HL-60/S4 treated with phorbol 12-myristate 13-acetate at 8.2 ng/mL for 4 days and 3 days (cell line): ENCODE results near the gene PTPN18.
"Not testable (repeated sequence)": the region's sequence is repeated elsewhere in the genome, so short reads cannot be mapped to it uniquely, and the experiment has no call there.

ENCODE experiments used
- in situ Hi-C: fragments of 300-500 bp; cut with MboI; formaldehyde crosslinking; loops from 2 replicates; pipeline ENCODE4 v1.15.0; 2022; ENCODE audit warnings: low sequenced_read_pairs

PTPN18 gene

DNA sequence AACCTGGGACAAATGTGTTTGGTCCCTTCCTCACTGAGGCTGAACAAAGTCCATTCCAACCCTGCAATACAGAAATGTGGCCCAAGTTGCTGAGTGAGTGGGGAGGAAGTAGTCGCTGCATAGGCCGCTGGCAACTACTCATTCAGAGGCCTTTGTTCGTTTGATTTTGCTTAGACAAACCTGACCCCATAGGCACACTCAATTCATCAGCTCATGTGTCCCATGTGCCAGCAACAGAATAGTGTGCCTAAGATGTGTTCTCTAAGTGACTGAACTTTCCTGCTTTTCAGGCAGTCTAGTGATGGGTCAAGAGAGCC, 23.0 kb downstream of the PTPN18 start:
- in situ Hi-C loops, result no loop called here

DNA sequence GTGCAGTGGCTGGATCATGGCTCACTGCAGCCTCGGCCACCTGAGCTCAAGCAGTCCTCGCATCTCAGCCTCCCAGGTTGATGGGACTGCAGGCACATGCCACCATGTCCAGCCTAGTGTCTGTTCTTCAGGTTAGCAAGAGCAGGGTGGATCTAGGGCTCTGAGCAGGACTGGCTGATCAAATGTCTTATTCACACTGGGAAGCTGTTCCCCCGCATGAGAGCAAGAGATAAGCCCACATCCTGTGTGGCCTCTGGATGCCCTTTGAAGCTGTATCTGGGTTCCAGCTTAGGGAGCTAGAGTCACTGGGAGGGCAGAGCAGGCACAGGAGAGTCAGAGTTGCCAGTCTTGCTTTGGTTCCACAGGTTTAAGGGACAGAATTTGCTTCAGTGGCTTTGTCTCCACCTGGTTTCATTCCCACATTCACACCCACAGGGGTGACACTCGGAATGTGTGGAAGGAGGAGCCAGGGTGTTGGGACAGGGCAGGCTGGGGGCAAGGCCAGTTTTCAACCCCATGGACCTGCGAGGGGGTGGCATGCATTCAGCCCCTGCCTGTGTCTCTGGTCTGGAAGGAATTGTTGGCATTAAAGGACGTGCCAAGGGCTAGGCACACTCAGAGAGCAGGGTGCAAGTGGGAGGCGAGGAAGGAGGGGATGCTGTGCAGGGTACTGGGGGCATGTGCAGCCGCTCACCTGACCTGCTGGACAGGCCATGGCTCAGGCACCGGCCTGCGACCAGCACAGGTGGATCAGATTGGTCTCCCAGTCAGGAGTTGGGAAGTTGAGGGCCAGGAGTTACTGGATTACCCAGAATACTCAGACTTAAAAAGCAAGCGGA, 24.5 kb downstream of the PTPN18 start:
- in situ Hi-C loops, result no loop called here

DNA sequence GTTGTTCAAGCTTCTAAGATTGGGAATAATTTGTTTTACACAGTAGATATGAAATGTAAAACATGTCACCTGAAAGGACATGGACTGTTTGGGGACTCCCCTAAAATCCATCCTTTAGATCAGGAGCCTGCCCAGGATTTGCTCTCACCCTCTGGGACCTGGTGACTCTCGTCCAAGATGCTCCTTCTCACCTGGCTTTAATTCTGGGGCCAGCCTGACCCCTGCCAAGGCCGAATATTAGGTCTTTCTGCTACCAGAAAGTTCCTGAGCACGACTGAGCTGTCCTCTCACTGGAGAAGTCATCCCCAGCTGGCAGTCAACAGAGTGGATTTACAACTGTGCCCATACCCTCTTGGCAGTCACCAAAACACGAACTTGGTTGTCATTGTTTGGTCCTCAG, 25.3 kb downstream of the PTPN18 start:
- in situ Hi-C loops, result no loop called here

DNA sequence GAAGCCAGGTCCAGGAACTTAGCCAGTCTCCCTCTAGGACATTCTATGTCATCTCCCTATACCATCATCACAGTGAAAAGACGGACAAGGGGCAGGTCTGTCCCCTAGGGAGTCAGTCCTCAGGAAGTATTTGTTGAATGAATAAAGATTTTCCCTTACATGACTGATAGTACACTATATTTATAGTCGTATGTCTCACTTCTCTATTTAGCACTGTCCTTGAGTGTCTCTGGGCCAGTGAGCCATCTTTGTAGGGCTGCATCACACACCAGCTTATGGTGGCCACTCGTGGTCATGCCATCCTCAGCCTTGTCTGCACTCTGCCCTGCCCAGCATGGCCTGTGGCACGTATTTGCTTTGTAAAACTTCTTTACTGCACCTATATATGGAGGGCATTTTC, 25.8 kb downstream of the PTPN18 start:
- in situ Hi-C loops, result no loop called here

DNA sequence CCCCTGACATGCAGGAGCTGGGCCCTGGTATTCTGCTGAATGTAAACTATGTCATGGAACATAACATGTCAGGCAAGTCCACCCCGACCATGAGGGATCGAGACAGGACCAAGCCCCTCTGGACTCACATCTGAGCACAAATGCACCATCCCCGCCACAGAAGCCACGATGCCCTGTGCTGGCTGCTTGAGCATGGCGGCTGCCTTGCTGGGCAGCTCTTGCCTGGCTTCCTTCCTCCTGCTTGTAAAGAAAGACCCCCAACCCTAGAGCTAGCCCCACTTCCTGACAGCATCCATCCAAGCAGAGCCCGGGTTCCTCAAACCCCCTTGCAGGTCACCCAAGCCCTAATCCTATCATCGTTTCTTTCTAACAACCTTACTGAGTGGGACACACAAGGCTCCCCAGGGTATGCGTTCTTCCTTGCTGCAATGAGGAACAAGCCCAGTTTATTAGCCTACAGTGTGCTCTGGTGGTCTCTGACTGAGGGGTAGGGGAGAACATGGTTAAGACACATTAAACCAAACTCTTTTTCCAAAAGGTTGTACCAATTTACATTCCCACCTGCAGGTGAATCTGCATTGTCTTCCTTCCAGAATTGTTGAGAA, 26.6 kb downstream of the PTPN18 start:
- in situ Hi-C loops, result no loop called here

DNA sequence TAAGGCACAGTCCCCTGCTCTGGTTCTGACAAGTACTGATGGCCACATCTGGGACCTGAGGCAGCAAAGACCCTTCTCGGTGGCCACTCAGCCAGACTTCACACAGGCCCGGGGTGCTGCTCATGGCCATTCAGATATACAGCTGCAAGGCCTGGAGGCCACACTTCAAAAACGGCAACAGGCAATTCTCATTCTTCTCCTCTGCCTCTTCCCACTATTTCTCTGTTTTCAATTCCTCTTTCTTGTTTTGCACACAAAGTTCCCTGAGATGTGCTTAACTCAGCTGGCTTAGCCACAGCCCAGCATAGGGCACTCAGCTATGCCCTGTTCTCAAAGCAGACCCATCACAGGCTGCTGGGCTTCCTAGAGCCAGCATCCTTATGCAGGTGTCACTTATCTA, 29.9 kb downstream of the PTPN18 start:
- in situ Hi-C loops, result no loop called here

DNA sequence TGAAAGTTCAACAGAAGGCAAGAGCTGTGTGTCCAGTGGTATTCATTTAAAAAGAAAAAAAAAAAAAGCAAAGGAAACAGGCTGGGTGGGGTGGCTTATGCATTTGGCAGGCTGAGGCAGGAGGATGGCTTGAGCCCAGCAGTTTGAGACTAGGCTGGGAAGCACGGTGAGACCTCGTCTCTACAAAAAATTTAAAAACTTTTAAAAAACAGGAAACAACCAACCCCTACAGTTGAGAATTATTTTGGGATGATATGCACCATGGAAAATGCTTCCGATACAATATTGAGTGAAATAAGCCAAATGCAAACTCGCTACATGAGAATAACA, 31.2 kb downstream of the PTPN18 start:
- in situ Hi-C loops, result no loop called here

DNA sequence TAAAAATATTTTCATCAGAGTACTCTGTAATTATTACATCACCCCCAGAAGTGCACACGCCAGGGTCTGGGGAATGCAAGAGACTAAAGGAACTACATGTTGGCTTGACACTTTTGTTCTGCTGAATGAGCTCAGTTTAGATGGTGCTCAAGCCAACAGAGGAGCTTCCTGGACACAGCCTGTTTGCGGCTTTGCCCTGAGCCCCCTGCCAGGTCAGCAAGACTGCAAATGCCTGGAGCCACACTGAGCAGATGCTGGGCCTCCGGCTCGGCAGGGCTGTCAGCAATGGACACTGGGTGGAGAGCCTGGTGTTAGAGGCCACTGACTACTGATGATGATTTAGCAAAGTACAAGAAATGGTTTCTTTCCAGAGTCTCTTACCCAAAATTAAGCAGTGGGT, 31.9 kb downstream of the PTPN18 start:
- in situ Hi-C loops, result no loop called here

DNA sequence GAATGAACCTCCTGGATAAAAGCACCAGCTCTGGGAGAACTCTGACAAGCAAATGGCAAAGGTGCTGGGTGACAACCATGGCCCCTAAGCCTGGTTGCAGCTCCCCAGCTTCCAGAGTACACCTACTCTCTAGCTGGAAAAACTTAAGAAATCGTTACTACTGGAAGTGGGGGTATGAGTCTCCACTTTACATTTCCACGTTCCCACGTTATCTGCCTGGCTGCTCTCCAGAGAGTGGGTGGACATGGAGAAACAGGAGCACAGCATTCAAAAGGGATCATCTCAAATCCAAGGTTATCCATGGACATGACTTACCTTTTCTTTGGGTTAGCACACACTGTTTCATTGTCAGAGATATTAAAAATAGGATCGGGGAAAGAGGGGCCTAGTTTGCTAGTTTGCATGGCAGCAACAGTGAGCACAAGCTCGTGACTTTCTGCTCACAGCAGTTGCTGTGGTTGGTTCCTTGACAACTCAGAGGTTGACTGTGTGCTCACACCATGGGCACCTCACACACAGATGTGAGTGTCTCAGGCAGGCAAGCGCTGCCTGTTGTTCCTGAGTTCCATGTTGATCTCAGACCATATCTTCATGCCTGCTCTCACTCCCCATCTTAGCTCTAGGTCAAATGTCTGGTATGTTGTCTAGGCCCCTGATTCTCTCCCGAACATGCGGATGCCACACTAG, 32.5 kb downstream of the PTPN18 start:
- in situ Hi-C loops, result no loop called here

DNA sequence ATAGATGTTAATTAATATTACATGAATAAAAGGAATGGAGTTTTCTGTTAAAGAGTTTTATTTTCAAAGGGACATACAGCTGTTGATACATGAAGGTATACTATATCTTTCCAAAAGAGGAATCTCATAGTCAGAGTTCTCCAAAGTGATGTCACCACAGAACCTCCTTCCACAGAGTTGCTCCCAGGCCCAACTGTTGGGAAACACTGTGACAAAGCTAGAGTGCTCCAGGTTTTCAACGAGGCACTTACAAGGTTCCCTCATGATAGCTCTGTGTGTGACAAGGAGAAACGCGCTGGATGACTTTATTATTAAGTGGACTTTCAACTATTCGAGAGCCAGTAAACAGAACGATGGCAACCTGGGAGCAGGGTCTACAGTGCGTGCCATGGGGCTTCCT, 33.5 kb downstream of the PTPN18 start:
- in situ Hi-C loops, result no loop called here

DNA sequence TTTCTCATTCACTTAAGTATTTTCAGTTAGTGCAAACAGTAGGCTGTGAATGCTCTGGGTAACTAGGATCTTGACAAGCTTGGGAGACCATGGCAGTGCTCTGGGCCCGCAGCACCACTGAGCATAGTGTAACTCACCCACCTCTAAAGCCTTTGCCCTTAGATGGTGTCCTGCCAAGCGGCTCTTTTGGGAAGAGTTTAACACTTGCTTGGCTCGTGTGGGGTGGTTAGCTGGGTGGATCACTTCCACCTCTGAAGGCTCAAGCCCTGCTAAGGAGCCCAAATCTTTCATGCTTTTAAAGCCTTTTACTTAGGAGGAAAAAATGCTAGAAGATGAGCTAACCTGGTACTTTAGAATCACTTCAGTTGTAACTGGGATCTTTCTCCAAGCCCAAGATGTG, 33.9 kb downstream of the PTPN18 start:
- in situ Hi-C loops, result no loop called here

DNA sequence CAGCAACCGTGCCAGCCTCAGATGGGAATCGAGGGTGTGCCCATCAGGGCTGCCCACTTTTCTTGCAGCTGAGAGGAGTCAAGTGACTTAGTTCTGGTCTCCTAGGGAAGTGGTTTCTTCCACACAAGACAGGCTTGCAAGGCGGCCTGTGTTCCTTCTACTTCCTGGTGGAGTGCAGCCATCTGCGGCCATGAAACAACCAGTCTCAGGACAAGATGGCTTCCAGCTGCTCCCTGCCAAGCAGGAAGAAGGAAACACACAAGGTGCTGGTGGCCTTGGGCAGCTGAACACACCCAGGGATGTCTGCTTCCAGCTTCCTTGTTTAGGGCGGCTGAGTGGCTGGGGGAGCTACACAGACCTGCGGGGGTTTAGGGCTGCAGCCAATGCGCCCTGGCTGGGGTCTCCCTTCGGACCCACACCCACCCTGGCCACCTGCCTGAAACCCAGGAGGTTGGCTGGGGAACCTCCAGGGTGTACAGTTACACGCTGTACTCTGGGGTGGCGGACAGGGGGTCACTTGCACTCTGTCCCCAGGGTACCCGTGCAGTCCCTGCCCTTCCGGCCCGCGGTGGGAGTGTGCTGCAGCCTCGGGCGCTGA, 34.7 kb downstream of the PTPN18 start:
- in situ Hi-C loops, result no loop called here

DNA sequence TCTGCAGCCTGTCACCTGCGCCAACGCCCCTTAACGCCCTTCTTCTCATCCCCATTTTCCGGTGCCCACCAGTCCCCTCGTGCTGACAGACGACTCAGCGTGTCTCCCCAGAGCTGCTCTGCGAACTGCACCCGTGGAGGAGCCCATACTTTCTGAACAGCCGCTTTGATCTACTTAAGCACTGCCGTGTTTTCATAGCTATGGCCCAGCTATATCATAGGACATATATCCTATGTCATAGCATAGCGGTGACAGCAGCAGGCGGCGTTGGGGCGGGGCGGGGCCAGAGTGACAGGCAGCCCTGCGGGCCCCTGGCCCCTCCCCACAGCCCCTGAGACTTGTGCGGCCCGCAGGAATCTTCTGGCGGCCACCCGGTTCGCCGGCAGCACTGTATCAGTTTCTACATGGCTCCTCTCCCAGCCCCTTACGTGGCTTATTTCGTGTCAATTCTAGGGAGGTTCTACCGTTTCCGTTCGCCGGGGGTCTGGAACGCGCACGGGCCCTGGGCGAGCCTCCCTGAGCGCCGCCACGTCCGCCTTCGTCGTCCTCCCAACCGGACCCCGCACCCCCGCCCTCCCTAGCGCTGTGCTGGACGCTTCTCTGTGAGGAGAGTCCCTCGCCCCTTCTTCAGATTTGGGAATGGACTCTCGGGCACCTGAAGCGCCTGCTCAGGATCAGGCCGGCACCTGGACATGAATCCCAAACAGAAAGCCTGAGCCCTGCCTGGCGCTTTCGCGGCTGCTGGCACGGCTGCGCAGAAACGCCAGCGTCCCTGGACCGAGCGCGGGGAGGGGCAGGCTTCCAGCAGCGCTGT, 35.4 kb downstream of the PTPN18 start:
- in situ Hi-C loops, result no loop called here

DNA sequence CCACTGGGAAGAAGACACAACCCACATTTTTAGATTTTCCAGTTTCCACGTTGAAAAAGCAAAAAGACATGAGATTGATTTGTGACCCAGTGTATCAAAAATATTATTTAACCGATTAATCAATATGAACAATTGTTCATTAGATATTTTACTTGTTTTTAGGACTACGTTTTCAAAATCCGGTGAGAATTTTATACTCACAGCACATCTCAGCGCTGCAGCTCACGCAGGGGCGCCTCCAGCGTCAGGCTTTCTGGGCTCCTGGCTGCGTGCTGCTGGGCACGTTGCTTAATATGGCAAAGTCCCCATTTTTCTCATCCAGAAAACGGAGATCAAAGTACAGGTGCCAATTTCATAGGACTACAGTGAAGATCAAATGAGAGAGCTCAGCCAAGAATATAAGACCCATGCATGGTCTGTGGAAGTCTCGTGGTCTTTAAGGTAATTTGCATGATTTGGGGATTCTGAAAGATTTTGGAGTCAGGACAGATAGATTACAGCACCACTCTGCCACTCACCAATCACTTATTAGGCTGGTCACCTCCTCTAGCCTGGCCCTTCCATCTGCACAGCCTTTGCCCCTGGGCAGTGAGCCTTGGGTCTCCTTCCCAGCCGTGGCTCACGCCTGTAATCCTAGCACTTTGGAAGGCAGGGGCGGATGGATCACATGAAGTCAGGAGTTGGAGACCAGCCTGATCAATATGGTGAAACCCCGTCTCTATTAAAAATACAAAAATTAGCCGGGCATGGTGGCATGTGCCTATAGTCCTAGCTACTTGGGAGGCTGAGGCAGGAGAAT, 36.2 kb downstream of the PTPN18 start:
- in situ Hi-C loops, result no loop called here

DNA sequence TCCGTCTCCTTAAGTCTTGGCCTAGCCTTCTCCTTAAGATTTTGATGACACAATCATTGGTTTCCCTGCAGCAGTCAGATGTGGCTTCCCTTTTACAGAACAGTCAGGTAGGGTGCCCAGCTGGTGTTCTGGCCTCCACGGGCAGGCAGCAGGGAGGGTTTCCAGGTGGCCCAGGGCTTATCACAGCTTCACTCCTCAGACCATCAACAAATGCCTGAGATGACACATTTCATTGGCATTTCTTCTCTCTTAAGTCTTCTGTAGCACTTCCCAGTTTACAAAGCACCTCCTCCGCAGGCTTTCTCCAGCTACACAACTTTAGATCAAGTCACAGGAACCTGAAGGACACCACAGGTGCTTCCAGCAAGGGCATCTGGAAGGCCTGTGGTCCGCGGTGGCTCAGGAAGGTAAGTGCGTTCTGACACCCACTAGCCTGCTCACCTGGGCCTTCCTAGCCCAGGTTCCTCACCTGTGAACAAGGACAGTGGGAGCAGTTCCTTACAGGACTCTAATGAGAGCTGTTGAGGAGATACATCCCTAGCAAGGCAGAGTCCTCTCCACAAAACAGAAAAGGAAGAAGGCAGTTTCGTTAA, 37.6 kb downstream of the PTPN18 start:
- in situ Hi-C loops, result no loop called here

DNA sequence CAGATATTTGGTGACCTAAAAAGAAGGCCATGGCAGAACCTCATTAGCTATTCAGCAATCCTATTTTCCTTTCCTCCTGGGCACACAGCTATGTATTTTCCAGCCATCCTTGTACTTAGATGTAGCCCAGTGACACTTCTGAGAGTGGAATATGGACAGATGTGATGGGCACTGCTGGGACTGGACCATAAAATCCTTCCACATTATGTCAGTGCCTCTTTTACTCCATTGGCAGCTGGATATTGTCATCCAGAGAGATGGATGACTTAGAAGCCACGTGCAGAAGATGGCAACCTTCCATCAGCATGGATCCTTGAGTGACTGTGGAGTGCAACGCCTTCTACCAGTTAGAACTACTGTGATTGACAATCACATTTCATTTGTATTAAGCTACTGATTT, 50.4 kb downstream of the PTPN18 start:
- in situ Hi-C loops, result not testable (repeated sequence)

DNA sequence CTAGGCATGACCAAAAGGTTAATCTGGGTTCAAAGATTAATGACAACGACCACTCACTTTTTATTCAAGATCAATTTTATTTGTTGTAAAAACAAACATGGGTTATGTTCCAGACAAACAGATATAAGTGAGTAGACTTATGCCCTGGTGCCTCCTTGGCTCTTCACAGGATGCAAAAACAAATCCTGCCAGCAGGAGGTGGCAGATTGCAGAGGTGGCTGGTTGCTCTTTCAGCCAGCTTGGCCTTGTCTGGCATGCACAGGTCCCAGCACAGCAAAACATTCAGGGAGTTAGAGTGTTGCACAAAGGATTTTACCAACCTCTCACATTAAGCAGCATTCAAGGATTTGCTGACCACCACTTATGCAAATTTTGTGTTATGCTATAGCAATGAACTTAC, 60.8 kb downstream of the PTPN18 start:
- in situ Hi-C loops, result not testable (repeated sequence)

DNA sequence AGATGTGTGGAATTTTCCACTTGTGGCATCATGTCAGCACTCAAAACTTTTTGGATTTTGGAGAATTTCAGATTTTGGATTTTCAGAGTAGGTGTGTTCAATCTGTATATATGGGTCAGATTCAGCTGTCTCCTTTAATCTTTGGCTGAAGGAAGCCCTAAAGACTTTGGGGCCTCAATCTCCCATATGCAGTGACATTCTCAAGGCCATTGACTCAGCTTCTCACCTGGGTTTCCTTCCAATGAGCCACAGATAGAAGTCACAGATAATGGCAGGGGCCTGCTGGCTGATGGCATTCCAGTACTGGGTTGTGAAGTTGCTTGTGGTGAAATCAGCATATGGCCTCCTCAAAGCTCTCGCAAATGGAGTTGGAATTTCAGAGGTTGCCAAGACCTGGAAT, 63.0 kb downstream of the PTPN18 start:
- in situ Hi-C loops, result not testable (repeated sequence)
